H1 (cell line): ENCODE measurements around the gene FRMD4B. TPM values are rescaled to one million over a fixed set of nuclear protein-coding genes. Genes with fewer than 3 reads are reported as not detected.

Source experiments
- CTCF ChIA-PET: fragments of 300-600 bp; sonication (Branson Sonifier 250); formaldehyde crosslinking; loops from one replicate; lab custom pipeline; 2021; ENCODE audit not compliant: partially characterized antibody; lab: Charles Lee
- POLR2A ChIA-PET: fragments of 300-600 bp; sonication (Branson Sonifier 250); formaldehyde crosslinking; loops from one replicate; lab custom pipeline; 2021; ENCODE audit warnings: inconsistent platforms; ENCODE audit not compliant: partially characterized antibody; lab: Charles Lee
- DNase-seq, 2 experiments: peaks; one replicate each; pipeline versions ENCODE4 v3.0.0 to v3.0.0-alpha.2; 2010 to 2022; ENCODE audit warnings: low spot score in 2 of 2, low read depth in 1 of 2, mixed read lengths in 1 of 2
- FAIRE-seq: peaks from 2 replicates; lab custom pipeline; 2011; peaks lifted over from hg19 to GRCh38; lab: Jason Lieb, UNC
- H2AFZ ChIP-seq: 2 replicates; pipeline ENCODE4 v1.8.1; 2012; ENCODE audit warnings: low read length, inconsistent platforms
- H2AK5ac ChIP-seq: 2 replicates; pipeline ENCODE4 v1.6.1; 2013; ENCODE audit warnings: low read depth, low read length
- H2BK120ac ChIP-seq: replicated peaks from 2 replicates; pipeline ENCODE3; 2013; ENCODE audit warnings: low read depth, low read length, inconsistent platforms
- H2BK12ac ChIP-seq: 2 replicates; pipeline ENCODE4 v1.6.1; 2013; ENCODE audit warnings: low read depth, low read length
- H2BK15ac ChIP-seq: 2 replicates; pipeline ENCODE4 v1.6.1; 2013; ENCODE audit warnings: low read length
- H2BK20ac ChIP-seq: 2 replicates; pipeline ENCODE4 v1.6.1; 2013; ENCODE audit warnings: low read length
- H2BK5ac ChIP-seq: 2 replicates; pipeline ENCODE4 v1.6.1; 2013; ENCODE audit warnings: low read depth, low read length
- H3K14ac ChIP-seq: 2 replicates; pipeline ENCODE4 v1.6.1; 2013; ENCODE audit warnings: inconsistent platforms; ENCODE audit not compliant: insufficient read length
- H3K18ac ChIP-seq: 2 replicates; pipeline ENCODE4 v1.6.1; 2013; ENCODE audit warnings: low read length; ENCODE audit errors: extremely low read depth
- H3K23ac ChIP-seq: 2 replicates; pipeline ENCODE4 v1.6.1; 2013; ENCODE audit warnings: inconsistent platforms; ENCODE audit not compliant: insufficient read length
- H3K23me2 ChIP-seq: 2 replicates; pipeline ENCODE4 v1.6.1; 2013; ENCODE audit warnings: low read depth, low read length
- H3K27ac ChIP-seq: 2 replicates; pipeline ENCODE4 v1.6.1; 2011; ENCODE audit warnings: low read depth, low read length, inconsistent platforms
- H3K27me3 ChIP-seq, 4 experiments: replicated peaks in 1 of 4; 1 replicate in 1 of 4; 2 replicates in 3 of 4; pipeline versions ENCODE4 v1.6.1 to v1.8.1; 2011 to 2013; ENCODE audit warnings: low read length in 3 of 4, mild to moderate bottlenecking in 3 of 4, inconsistent platforms in 2 of 4, mixed read lengths in 2 of 4, moderate library complexity in 1 of 4; ENCODE audit not compliant: control insufficient read depth in 3 of 4, insufficient read depth in 3 of 4; ENCODE audit errors: extremely low read depth in 1 of 4
- H3K36me3 ChIP-seq, 4 experiments: 2 replicates each; pipeline versions ENCODE4 v1.6.1 to v1.8.1; 2011 to 2013; ENCODE audit warnings: mild to moderate bottlenecking in 4 of 4, low read length in 3 of 4, moderate library complexity in 2 of 4, control low read depth in 1 of 4, inconsistent platforms in 1 of 4; ENCODE audit not compliant: insufficient read depth in 4 of 4, control insufficient read depth in 2 of 4
- H3K4ac ChIP-seq: replicated peaks from 2 replicates; pipeline ENCODE3; 2013; ENCODE audit warnings: low read length, low read depth, mixed read lengths, inconsistent platforms; ENCODE audit not compliant: insufficient read length
- H3K4me1 ChIP-seq, 4 experiments: replicated peaks in 1 of 4; 1 replicate in 1 of 4; 2 replicates in 3 of 4; pipeline versions ENCODE4 v1.6.1 to v1.8.1; 2011 to 2013; ENCODE audit warnings: low read length in 3 of 4, inconsistent platforms in 2 of 4, mixed read lengths in 1 of 4; ENCODE audit not compliant: insufficient read depth in 4 of 4, control insufficient read depth in 3 of 4
- H3K4me2 ChIP-seq, 2 experiments: 2 replicates each; pipeline versions ENCODE4 v1.6.1 to v1.8.1; 2011 to 2013; ENCODE audit warnings: low read depth in 2 of 2, low read length in 2 of 2, control low read depth in 1 of 2, inconsistent platforms in 1 of 2, mild to moderate bottlenecking in 1 of 2; ENCODE audit not compliant: insufficient read depth in 1 of 2
- H3K4me3 ChIP-seq, 4 experiments: fragments of 200-600, 300-600 bp in 1 of 4; sonication (generic), shearing (Covaris generic), sonication (Bioruptor Twin) in 1 of 4; 2 replicates each; pipeline versions ENCODE4 v1.5.1 to v1.8.1; 2011 to 2016; ENCODE audit warnings: low read length in 4 of 4, low read depth in 3 of 4, control low read depth in 2 of 4, inconsistent platforms in 2 of 4, mild to moderate bottlenecking in 2 of 4, mixed read lengths in 1 of 4, moderate library complexity in 1 of 4; ENCODE audit not compliant: insufficient read depth in 2 of 4; ENCODE audit errors: extremely low read depth in 1 of 4
- H3K56ac ChIP-seq: replicated peaks from 2 replicates; pipeline ENCODE3; 2013; ENCODE audit warnings: low read depth, mild to moderate bottlenecking, mixed read lengths, low read length, inconsistent platforms; ENCODE audit not compliant: insufficient read length
- H3K79me1 ChIP-seq: 2 replicates; pipeline ENCODE4 v1.6.1; 2013; ENCODE audit warnings: low read depth, low read length, control low read depth
- H3K79me2 ChIP-seq, 2 experiments: 2 replicates each; pipeline versions ENCODE4 v1.6.1 to v1.8.1; 2012 to 2013; ENCODE audit warnings: low read length in 2 of 2, mild to moderate bottlenecking in 2 of 2, inconsistent platforms in 1 of 2; ENCODE audit not compliant: insufficient read depth in 2 of 2, control insufficient read depth in 1 of 2
- H3K9ac ChIP-seq, 4 experiments: replicated peaks in 1 of 4; 1 replicate in 1 of 4; 2 replicates in 3 of 4; pipeline versions ENCODE4 v1.6.1 to v1.8.1; 2011 to 2013; ENCODE audit warnings: low read depth in 3 of 4, low read length in 3 of 4, control low read depth in 2 of 4, mild to moderate bottlenecking in 2 of 4, moderate library complexity in 2 of 4, inconsistent platforms in 1 of 4; ENCODE audit errors: extremely low read depth in 1 of 4
- H3K9me3 ChIP-seq, 2 experiments: 2 replicates each; pipeline versions ENCODE4 v1.6.1 to v1.8.1; 2012 to 2013; ENCODE audit warnings: mild to moderate bottlenecking in 2 of 2, moderate library complexity in 2 of 2, control low read depth in 1 of 2, inconsistent platforms in 1 of 2, low read depth in 1 of 2, low read length in 1 of 2, mixed read lengths in 1 of 2; ENCODE audit not compliant: insufficient read depth in 2 of 2
- H4K20me1 ChIP-seq, 2 experiments: replicated peaks in 1 of 2; 2 replicates each; pipeline versions ENCODE3 to v1.8.1; 2011 to 2013; ENCODE audit warnings: inconsistent platforms in 2 of 2, low read length in 2 of 2, mild to moderate bottlenecking in 1 of 2; ENCODE audit not compliant: insufficient read depth in 2 of 2, control insufficient read depth in 1 of 2
- H4K5ac ChIP-seq: 2 replicates; pipeline ENCODE4 v1.6.1; 2013; ENCODE audit warnings: low read length, low read depth, mixed read lengths, inconsistent platforms; ENCODE audit not compliant: insufficient read length
- H4K8ac ChIP-seq: 2 replicates; pipeline ENCODE4 v1.8.0; 2013; ENCODE audit warnings: mild to moderate bottlenecking, moderate library complexity, low read length, inconsistent platforms; ENCODE audit not compliant: insufficient read depth; ENCODE audit errors: extremely low read depth
- H4K91ac ChIP-seq: replicated peaks from 2 replicates; pipeline ENCODE3; 2013; ENCODE audit warnings: low read length, mixed read lengths, inconsistent platforms; ENCODE audit not compliant: insufficient read length
- WGBS, 2 experiments: shearing (Covaris generic) in 1 of 2; methylation state at CpG; one replicate each; pipeline versions ENCODE4 v1.1.6 to v1.1.7; 2013 to 2015; ENCODE audit warnings: low lambda C conversion rate in 2 of 2, mixed read lengths in 2 of 2, inconsistent platforms in 1 of 2, low coverage in 1 of 2, missing lambda C conversion rate in 1 of 2; ENCODE audit not compliant: insufficient replicate concordance in 2 of 2, insufficient coverage in 1 of 2, insufficient read length in 1 of 2; ENCODE audit errors: extremely low coverage in 1 of 2, missing lambda C conversion rate in 1 of 2; 5-methylcytosine and 5-hydroxymethylcytosine counted together
- polyA plus RNA-seq, 7 experiments: library from polyadenylated mRNA; depleted of rRNA in 3 of 7; stranded (reverse) in 5 of 7; unstranded in 2 of 7; fragments of >200 nt in 5 of 7; fragments of 200-250 nt in 2 of 7; gene quantifications; 1 replicate in 5 of 7; 2 replicates in 1 of 7; 4 replicates in 1 of 7; pipeline versions ENCODE4 v1.2.1 to v1.2.3, GENCODE V29; 2011 to 2013; ENCODE audit warnings: missing spikeins in 2 of 7, mixed read lengths in 2 of 7
- total RNA-seq: library from RNA; stranded (reverse); fragmentation: NEBNext Ultra II Directional; extraction: Animal tissue kit (Norgen Biotek cat#: 25700); gene quantifications from 2 replicates; pipeline ENCODE4 v1.2.1, GENCODE V29; 2021
- TF ChIP-seq, protein P1 (sequence below): IDR thresholded peaks from 2 replicates; pipeline ENCODE4 v1.6.1; 2011; ENCODE audit warnings: low read length, improper control_type of control experiment

Gene FRMD4B
- total and polyA plus RNA-seq, 2 of the 8 experiments (the other 6 are each of a cell fraction or from before 2014, with no cell fraction given), result 2.7 to 7.2 TPM

DNA sequence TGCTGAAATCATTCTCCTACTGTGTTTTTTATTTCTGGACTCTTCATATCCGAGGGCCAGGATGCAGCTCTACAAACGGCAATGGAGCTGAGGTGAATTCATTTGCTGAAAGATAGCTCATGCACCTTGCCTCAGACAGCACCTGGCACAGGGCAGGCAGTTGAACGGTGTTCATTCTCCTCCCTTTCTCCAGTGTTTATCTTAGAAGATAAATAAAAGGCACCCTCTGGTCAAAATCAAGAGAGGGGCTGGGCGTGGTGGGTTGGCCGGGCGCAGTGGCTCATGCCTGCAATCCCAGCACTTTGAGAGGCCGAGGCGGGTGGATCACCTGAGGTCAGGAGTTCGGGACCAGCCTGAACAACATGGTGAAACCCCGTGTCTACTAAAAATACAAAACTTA lies 184.2 kb downstream of the FRMD4B start:
- DNase-seq (no peak), FAIRE-seq (no peak)
- Histone ChIP-seq H3K23ac (no peak overlapping the region), H3K4me3 (no peak overlapping the region), H2BK12ac (no peak overlapping the region), H3K18ac (no peak overlapping the region), H3K27ac (no peak overlapping the region), H3K27me3 (no peaks in the 10 kb centered on the region), H3K14ac (no peak overlapping the region), H2BK15ac (no peak overlapping the region), H3K4ac (no peak overlapping the region), H2BK120ac (no peak overlapping the region), H4K91ac (no peak overlapping the region), H3K56ac (no peak overlapping the region), H3K4me1 (peaks cover 2 to 11% (median 6%) of the 10 kb centered on the region in 4 experiments; a peak in 3 of 7 replicates), H3K4me2 (no peak overlapping the region), H2BK5ac (no peak overlapping the region), H2AK5ac (no peak overlapping the region), H4K20me1 (no peaks in the 10 kb centered on the region), H2BK20ac (no peak overlapping the region), H3K23me2 (no peaks in the 10 kb centered on the region), H3K9me3 (no peaks in the 10 kb centered on the region), H3K36me3 (no peaks in the 10 kb centered on the region), H4K5ac (no peak overlapping the region), H3K79me2 (no peaks in the 10 kb centered on the region), H4K8ac (no peak overlapping the region), H2AFZ (no peak overlapping the region), H3K9ac (no peak overlapping the region), H3K79me1 (no peaks in the 10 kb centered on the region)
- ChIA-PET CTCF (interaction anchor here (0.8 to 2.6 kb wide), 3 partner anchors 39 to 103 kb away, joined by 3 to 8 read pairs (median 5); no protein-coding TSS in a partner anchor), POLR2A (no interaction called here)
- TF ChIP-seq, protein P1, sequence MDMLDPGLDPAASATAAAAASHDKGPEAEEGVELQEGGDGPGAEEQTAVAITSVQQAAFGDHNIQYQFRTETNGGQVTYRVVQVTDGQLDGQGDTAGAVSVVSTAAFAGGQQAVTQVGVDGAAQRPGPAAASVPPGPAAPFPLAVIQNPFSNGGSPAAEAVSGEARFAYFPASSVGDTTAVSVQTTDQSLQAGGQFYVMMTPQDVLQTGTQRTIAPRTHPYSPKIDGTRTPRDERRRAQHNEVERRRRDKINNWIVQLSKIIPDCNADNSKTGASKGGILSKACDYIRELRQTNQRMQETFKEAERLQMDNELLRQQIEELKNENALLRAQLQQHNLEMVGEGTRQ, result no peak
- 83% methylated on average over 10 of the region's 10 CpGs; no CpG with 5 or more reads in 1 of the 2 experiments for WGBS, 2 experiments
